ENCODE results near the gene C19orf47.
A peak's percentile ranks its signal among the peaks of the same experiment; 100 is the strongest.

C19orf47 gene

DNA sequence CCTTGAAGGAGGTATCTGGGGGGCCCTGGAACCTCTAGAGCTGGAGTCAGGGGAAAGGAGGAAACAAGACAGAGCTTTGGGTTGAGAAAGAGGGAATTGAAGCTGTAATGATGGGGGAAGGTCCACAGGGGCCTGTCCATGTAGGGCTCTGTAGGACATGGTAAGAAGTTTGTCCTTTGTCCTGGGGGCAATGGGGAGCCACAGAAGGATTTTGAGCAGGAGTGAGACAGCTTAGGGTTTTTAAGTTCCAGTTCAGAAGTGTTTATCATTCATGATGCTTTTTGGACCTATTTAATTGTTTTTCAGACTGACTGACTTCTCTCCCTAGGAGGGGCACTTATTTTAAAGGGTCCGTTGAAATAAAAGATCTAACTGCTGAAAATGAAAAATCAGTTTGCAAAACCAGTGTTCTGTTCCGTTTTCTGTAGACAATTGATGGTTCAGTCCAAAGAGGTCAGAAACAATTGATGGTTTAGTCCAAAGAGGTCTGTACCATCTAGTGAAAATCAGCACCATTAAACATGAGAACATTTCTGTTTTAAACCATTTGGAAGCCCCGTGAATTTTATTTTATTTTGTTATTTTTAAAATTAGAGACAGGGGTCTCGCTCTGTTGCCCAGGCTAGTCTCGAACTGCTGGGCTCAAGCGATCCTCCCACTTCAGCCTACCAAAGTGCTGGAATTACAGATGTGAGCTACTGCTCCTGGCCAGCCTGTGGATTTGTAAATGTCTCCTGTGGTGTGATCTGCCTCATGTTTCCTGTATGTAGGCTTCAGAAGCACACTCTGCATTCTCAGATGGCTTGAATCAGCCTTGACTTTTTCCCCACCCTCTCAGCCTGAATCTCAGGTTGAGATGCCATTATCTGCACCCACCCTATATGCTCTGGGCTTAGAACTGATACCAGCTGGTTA is 8.7 kb upstream of the C19orf47 start:
- TF ChIP-seq CTCF (conservative IDR thresholded peaks at IDR 0.05), result no peak
- no peak overlapping the region for H3K27ac ChIP-seq

DNA sequence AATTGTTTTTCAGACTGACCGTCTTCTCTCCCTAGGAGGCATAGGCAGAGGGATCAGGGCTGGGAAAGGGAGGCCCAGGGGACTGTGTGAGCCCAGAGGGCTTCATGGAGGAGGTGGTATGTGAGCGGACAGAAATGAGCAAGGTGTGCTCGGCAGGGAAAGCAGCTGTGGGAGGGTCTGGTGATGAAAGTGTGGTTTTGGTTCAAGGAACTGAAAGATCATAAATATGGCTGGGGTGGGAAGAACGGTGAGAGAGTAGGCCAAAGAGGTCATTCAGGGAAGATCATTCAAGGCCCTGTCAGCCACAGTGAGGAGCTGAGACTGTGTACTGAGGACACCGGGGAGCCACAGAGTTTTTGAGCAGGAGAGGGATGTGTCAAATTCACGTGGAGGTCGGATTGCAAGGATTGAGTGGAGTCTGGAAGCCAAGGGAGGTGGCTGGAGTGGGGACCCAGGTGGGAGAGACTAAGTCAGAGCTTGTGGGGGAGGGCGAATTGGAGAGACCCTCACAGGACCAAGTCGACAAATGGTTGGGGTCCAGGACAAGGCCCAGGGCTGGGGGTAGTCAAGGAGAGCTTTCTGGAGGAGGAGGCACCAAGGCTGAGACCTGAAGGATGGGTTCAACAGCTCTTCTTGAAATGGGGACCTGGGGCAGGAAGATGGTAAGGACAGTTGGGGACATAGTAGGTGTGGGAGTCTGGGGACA is 7.9 kb upstream of the C19orf47 start:
- no peak for TF ChIP-seq CTCF (conservative IDR thresholded peaks at IDR 0.05)
- no peak overlapping the region for H3K27ac ChIP-seq

DNA sequence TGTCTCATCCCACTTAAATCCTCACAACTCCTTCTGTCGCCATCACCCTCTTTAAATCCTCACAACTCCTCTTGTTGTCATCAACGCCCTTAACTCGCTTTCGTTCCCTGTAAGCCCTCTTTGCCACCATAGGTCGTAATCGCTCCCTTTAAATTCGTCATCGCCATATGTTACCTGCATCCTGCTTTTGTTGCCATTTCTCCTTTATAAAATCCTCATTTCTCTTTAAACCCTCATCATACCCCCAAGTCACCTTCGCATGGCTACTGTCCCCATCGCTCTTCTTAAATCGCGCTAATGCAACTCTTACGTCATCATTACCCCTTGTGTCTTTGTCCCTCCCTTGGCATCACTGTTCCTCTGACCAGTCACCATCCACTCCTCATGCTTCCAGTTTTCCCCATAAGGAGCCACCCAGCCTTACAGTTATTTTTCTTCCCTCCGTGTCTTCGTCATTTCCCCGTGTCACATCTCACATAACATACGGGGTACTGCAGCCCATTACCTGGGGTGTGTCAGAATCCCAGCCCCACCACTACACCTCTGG is 837 bp upstream of the C19orf47 start:
- H3K27ac ChIP-seq, result peak overlapping the region; percentile 66
- TF ChIP-seq CTCF (conservative IDR thresholded peaks at IDR 0.05), result no peak

GRCh38 chr19:40344422-40344821 is 3.8 kb downstream of the C19orf47 start:
- H3K27ac ChIP-seq, result no peak overlapping the region
- no peak for TF ChIP-seq CTCF (conservative IDR thresholded peaks at IDR 0.05)

GRCh38 chr19:40342644-40343311 is 5.4 kb downstream of the C19orf47 start:
- H3K27ac ChIP-seq, result no peak overlapping the region
- TF ChIP-seq CTCF (conservative IDR thresholded peaks at IDR 0.05), result no peak

DNA sequence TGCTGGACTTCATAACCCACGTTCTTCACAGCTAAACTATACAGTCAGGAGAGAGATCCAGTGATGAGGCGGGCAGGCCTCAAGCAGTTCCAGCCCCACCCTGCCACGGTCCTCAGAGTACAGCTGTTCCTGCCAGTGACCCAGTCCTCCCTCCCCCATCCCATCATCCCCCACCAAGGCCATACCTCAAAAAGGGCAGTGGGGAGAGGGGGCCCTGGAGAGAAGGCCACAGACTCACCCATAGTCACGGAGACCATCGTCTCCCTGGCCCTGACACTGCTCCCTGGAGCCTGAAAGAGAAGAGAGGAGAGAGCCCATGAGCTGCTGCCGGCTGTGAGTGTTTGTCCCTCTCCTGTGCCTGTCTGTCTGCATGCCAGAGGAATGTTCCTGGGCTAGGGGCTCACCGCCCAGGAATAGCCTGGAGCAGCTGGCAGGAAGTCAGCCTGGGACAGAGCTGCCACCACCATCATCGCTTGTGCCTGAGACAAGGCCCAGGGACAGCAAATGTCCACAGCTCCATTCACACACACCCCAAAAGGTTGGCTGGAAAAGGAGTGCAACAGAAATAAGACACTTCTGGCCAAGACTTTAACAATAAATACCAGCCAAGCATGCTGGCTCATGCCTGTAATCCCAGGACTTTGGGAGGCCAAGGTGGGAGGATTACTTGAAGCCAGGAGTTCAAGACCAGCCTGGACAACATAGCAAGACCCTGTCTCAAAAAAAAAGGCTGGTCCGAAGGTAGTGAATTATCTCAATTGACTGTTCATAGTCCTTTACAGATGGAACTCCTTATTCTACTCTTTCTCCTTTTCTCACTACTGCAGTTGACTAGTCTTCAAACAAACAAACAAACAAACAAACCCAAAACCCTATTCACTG is 6.4 kb downstream of the C19orf47 start:
- no peak for TF ChIP-seq CTCF (conservative IDR thresholded peaks at IDR 0.05)
- no peak overlapping the region for H3K27ac ChIP-seq

All from VCaP (cell line).